B cell (primary cell): ENCODE measurements around the gene COBLL1. TPM values are rescaled to one million over a fixed set of nuclear protein-coding genes. Genes with fewer than 3 reads are reported as not detected.
"Not testable (repeated sequence)": the region's sequence is repeated elsewhere in the genome, so short reads cannot be mapped to it uniquely, and the experiment has no call there.

ENCODE experiments used
- ATAC-seq: fragments of 200-7000 bp; cut with Tn5 transposase; one replicate; pipeline ENCODE4 v1.10.0; 2021; ENCODE audit warnings: low read depth, mild to moderate bottlenecking, moderate number of reproducible peaks, moderate library complexity
- CTCF ChIA-PET: fragments of 350-600 bp; sonication (Branson Sonifier 250); formaldehyde crosslinking; loops from one replicate; lab custom pipeline; 2021; ENCODE audit warnings: antibody characterized with exemption, inconsistent platforms; lab: Charles Lee
- POLR2A ChIA-PET: fragments of 350-600 bp; sonication (Branson Sonifier 250); formaldehyde crosslinking; loops from one replicate; lab custom pipeline; 2021; ENCODE audit warnings: antibody characterized with exemption; lab: Charles Lee
- DNase-seq: peaks from one replicate; pipeline ENCODE4 v3.0.0; 2013
- H2AFZ ChIP-seq: 2 replicates; pipeline ENCODE4 v1.6.1; 2012; ENCODE audit warnings: mild to moderate bottlenecking, low read depth, low read length; ENCODE audit not compliant: insufficient read depth, poor library complexity, severe bottlenecking
- H3K27ac ChIP-seq, 2 donors: 1 replicate in 1 of 2; 2 replicates in 1 of 2; pipeline ENCODE4 v1.5.1; 2012 to 2013; ENCODE audit warnings: low read length in 2 of 2, mild to moderate bottlenecking in 2 of 2, moderate library complexity in 1 of 2
- H3K27me3 ChIP-seq, 4 experiments: fragments of 200-600 bp in 1 of 4; sonication (generic) in 1 of 4; replicated peaks in 1 of 4; 1 replicate in 2 of 4; 2 replicates in 2 of 4; pipeline versions ENCODE4 v1.6.1 to v1.7.0; 2013 to 2016; ENCODE audit warnings: low read length in 3 of 4, mild to moderate bottlenecking in 2 of 4, mixed read lengths in 1 of 4, moderate library complexity in 1 of 4; ENCODE audit not compliant: insufficient read depth in 4 of 4, control insufficient read depth in 3 of 4; ENCODE audit errors: control extremely low read depth in 1 of 4
- H3K36me3 ChIP-seq, 2 experiments: replicated peaks in 1 of 2; 1 replicate in 1 of 2; 2 replicates in 1 of 2; pipeline versions ENCODE4 v1.6.1 to v1.7.1; 2013; ENCODE audit warnings: low read length in 1 of 2; ENCODE audit not compliant: insufficient read depth in 2 of 2, control insufficient read depth in 1 of 2; ENCODE audit errors: control extremely low read depth in 1 of 2, extremely low read depth in 1 of 2
- H3K4me1 ChIP-seq, 2 donors: fragments of 200-600 bp in 1 of 2; sonication (generic) in 1 of 2; 1 replicate in 1 of 2; 2 replicates in 1 of 2; pipeline versions ENCODE4 v1.5.1 to v1.6.1; 2013 to 2017; ENCODE audit warnings: low read length in 2 of 2; ENCODE audit not compliant: control insufficient read depth in 2 of 2, insufficient read depth in 2 of 2
- H3K4me2 ChIP-seq: replicated peaks from 2 replicates; pipeline ENCODE3; 2012; ENCODE audit warnings: mild to moderate bottlenecking, low read depth, low read length; ENCODE audit not compliant: poor library complexity, severe bottlenecking
- H3K4me3 ChIP-seq, 5 experiments: fragments of 200-600 bp in 1 of 5; sonication (generic) in 1 of 5; 1 replicate in 3 of 5; 2 replicates in 2 of 5; pipeline versions ENCODE4 v1.5.1 to v1.7.0; 2011 to 2016; ENCODE audit warnings: low read length in 4 of 5, mild to moderate bottlenecking in 4 of 5, low read depth in 2 of 5, control low read depth in 1 of 5, moderate library complexity in 1 of 5; ENCODE audit not compliant: insufficient read depth in 1 of 5; ENCODE audit errors: control extremely low read depth in 1 of 5, extremely low read depth in 1 of 5
- H3K79me2 ChIP-seq: fragments of 200-600 bp; sonication (generic); one replicate; pipeline ENCODE4 v1.6.0; 2016; ENCODE audit warnings: low read length; ENCODE audit not compliant: control insufficient read depth, insufficient read depth
- H3K9ac ChIP-seq: fragments of 200-600 bp; sonication (generic); 2 replicates; pipeline ENCODE4 v1.6.1; 2017; ENCODE audit warnings: mild to moderate bottlenecking, low read length, moderate library complexity
- H3K9me3 ChIP-seq, 3 donors: one replicate each; pipeline versions ENCODE4 v1.6.1 to v1.7.1; 2013; ENCODE audit warnings: low read length in 2 of 3; ENCODE audit not compliant: control insufficient read depth in 2 of 3, insufficient read depth in 1 of 3; ENCODE audit errors: control extremely low read depth in 1 of 3
- H4K20me1 ChIP-seq: 2 replicates; pipeline ENCODE4 v1.6.0; 2012; ENCODE audit warnings: mild to moderate bottlenecking, low read length; ENCODE audit not compliant: insufficient read depth, control insufficient read depth, poor library complexity, severe bottlenecking
- H3K27ac Mint-ChIP-seq: one replicate; pipeline ENCODE4 v1.8.0; 2021; ENCODE audit warnings: mixed read lengths
- H3K27me3 Mint-ChIP-seq: one replicate; pipeline ENCODE4 v1.8.0; 2021; ENCODE audit warnings: mixed read lengths
- H3K4me1 Mint-ChIP-seq: one replicate; pipeline ENCODE4 v1.8.0; 2021; ENCODE audit warnings: mixed read lengths
- H3K4me3 Mint-ChIP-seq: one replicate; pipeline ENCODE4 v1.8.0; 2021; ENCODE audit warnings: mixed read lengths
- H3K9me3 Mint-ChIP-seq: one replicate; pipeline ENCODE4 v1.8.0; 2022; ENCODE audit warnings: mixed read lengths; ENCODE audit not compliant: insufficient read depth
- CTCF ChIP-seq: fragments of 200-600 bp; IDR thresholded peaks from one replicate; pipeline ENCODE4 v1.8.0; 2022; ENCODE audit warnings: antibody characterized with exemption, mild to moderate bottlenecking
- EZH2 ChIP-seq: IDR thresholded peaks from 2 replicates; pipeline ENCODE4 v1.6.1; 2012; ENCODE audit warnings: borderline replicate concordance, low read depth, mild to moderate bottlenecking, moderate library complexity, low read length; ENCODE audit not compliant: insufficient read depth, poor library complexity, severe bottlenecking
- WGBS: methylation state at CpG from one replicate; pipeline ENCODE4 v1.1.5; 2013; ENCODE audit warnings: missing lambda C conversion rate; ENCODE audit not compliant: insufficient coverage; 5-methylcytosine and 5-hydroxymethylcytosine counted together
- intact Hi-C: fragments of 100-400 bp; cut with micrococcal nuclease; formaldehyde crosslinking; loops from one replicate; pipeline ENCODE4 v1.10.0; 2022
- polyA plus RNA-seq: library from polyadenylated mRNA; depleted of rRNA; stranded (reverse); fragments of >200 nt; gene quantifications from 2 replicates; pipeline ENCODE4 v1.2.3, GENCODE V29; 2012
- total RNA-seq, 2 donors: library from RNA; stranded (reverse); fragments of 120-200 nt in 1 of 2; gene quantifications; 1 replicate in 1 of 2; 2 replicates in 1 of 2; pipeline versions ENCODE4 v1.2.3 to v1.2.4, GENCODE V29; 2013 to 2022

Gene COBLL1
- total and polyA plus RNA-seq, 2 donors (not counting 1 experiment from before 2014, with no cell fraction given) = 45.1 to 234 TPM

- not testable (repeated sequence) for H3K9me3 Mint-ChIP-seq, H3K36me3 ChIP-seq, H3K9ac ChIP-seq, H3K27me3 Mint-ChIP-seq, H3K27me3 ChIP-seq, H3K79me2 ChIP-seq, H3K9me3 ChIP-seq, H4K20me1 ChIP-seq
- CTCF ChIA-PET = interaction anchor here (1.0 to 2.5 kb wide), 4 partner anchors 11 to 150 kb away, joined by 3 to 15 read pairs (median 4); partner anchors contain the start of gene COBLL1
- Histone ChIP-seq H3K4me2 (peak overlapping the region; percentile 44), H3K4me1 (peaks cover 27 to 35% of the 10 kb centered on the region in 2 donors), H3K4me3 (peak overlapping the region in 1 of 5 experiments; percentile 35), H3K27ac (peak overlapping the region; percentile 70 to 75), H2AFZ (peak overlapping the region; percentile 46)
- H3K4me3 Mint-ChIP-seq = peak overlapping the region; percentile 73
- ATAC-seq = peak; percentile 90
- intact Hi-C loops = loop anchor here (1.0 to 2.0 kb wide), 4 partner anchors 16 to 105 kb away; no protein-coding TSS in a partner anchor
- DNase-seq = peak; percentile 76
- POLR2A ChIA-PET = interaction anchor here (1.2 kb wide), 1 partner anchor 24 kb away, joined by 8 read pairs; the partner anchor contains the start of gene COBLL1
- H3K4me1 Mint-ChIP-seq = peaks cover 36% of the 10 kb centered on the region
- H3K27ac Mint-ChIP-seq = peak overlapping the region; percentile 96
- no CpG with 5 or more reads among the region's 1 CpG for WGBS
These were observed 24.8 kb upstream of the COBLL1 start for GRCh38 chr2:164866381-164866780.

- H3K27ac ChIP-seq = no peak overlapping the region
- H3K9ac ChIP-seq = no peak overlapping the region
- H4K20me1 ChIP-seq = no peaks in the 10 kb centered on the region
- Mint-ChIP-seq H3K27ac (no peak overlapping the region), H3K9me3 (no peaks in the 10 kb centered on the region), H3K27me3 (no peaks in the 10 kb centered on the region), H3K4me1 (peaks cover 3% of the 10 kb centered on the region), H3K4me3 (no peak overlapping the region)
- no peaks in the 10 kb centered on the region for H3K36me3 ChIP-seq
- no peaks in the 10 kb centered on the region for H3K27me3 ChIP-seq
- peaks cover 5% of the 10 kb centered on the region for H3K79me2 ChIP-seq
- CTCF ChIA-PET = interaction anchor here (0.8 to 1.1 kb wide), 3 partner anchors 17 to 31 kb away, joined by 3 read pairs; no protein-coding TSS in a partner anchor
- intact Hi-C loops = no loop called here
- H3K4me3 ChIP-seq = no peak overlapping the region
- POLR2A ChIA-PET = interaction anchor here (0.8 kb wide), 1 partner anchor 19 kb away, joined by 3 read pairs; the partner anchor contains the start of gene COBLL1
- peaks cover under 1 to 5% of the 10 kb centered on the region in 2 donors for H3K4me1 ChIP-seq
- DNase-seq (no peak), ATAC-seq (no peak)
- no peak overlapping the region for H3K4me2 ChIP-seq
- TF ChIP-seq CTCF = no peak
- no peak for TF ChIP-seq EZH2
- no peaks in the 10 kb centered on the region for H3K9me3 ChIP-seq
- no peak overlapping the region for H2AFZ ChIP-seq
These were observed 19.0 kb upstream of the COBLL1 start for GRCh38 chr2:164860694-164861042.

GRCh38 chr2:164859906-164860693, 18.5 kb upstream of the COBLL1 start:
- H3K9ac ChIP-seq, H4K20me1 ChIP-seq, ATAC-seq, DNase-seq, H3K36me3 ChIP-seq, intact Hi-C loops, H3K4me1 ChIP-seq, H3K4me2 ChIP-seq, POLR2A ChIA-PET, H3K9me3 Mint-ChIP-seq, H3K27ac ChIP-seq, H2AFZ ChIP-seq, H3K4me3 Mint-ChIP-seq, H3K27me3 ChIP-seq, H3K9me3 ChIP-seq, H3K4me1 Mint-ChIP-seq, H3K79me2 ChIP-seq, H3K27ac Mint-ChIP-seq, H3K27me3 Mint-ChIP-seq, H3K4me3 ChIP-seq: not testable (repeated sequence)
- CTCF ChIA-PET = interaction anchor here (1.6 to 2.4 kb wide), 2 partner anchors 18 to 125 kb away, joined by 3 to 9 read pairs; partner anchors contain the start of gene COBLL1
- 100% methylated on average over 1 of the region's 4 CpGs for WGBS
